Adrenal gland (tissue), 12 donors: ENCODE results near the gene WNT8A. TPM values are rescaled to one million over a fixed set of nuclear protein-coding genes. Genes with fewer than 3 reads are reported as not detected.
"Not testable (repeated sequence)": the region's sequence is repeated elsewhere in the genome, so short reads cannot be mapped to it uniquely, and the experiment has no call there.

Experiments
- DNase-seq, 7 donors: peaks; one replicate each; pipeline ENCODE4 v3.0.0-alpha.2; 2019 to 2020
- H3K27ac ChIP-seq, 5 donors: fragments of 200-600 bp; sonication (generic) in 4 of 5; 1 replicate in 3 of 5; 2 replicates in 2 of 5; pipeline versions ENCODE4 v1.5.1 to v1.8.0; 2016 to 2020; ENCODE audit warnings: mild to moderate bottlenecking in 1 of 5
- H3K27me3 ChIP-seq: fragments of 200-600 bp; 2 replicates; pipeline ENCODE4 v1.8.0; 2021
- H3K36me3 ChIP-seq, 2 donors: fragments of 200-600 bp; replicated peaks in 1 of 2; 1 replicate in 1 of 2; 2 replicates in 1 of 2; pipeline versions ENCODE4 v1.5.1 to v1.8.0; 2018 to 2022
- H3K4me1 ChIP-seq, 2 donors: fragments of 200-600 bp; replicated peaks in 1 of 2; 1 replicate in 1 of 2; 2 replicates in 1 of 2; pipeline versions ENCODE4 v1.5.1 to v1.8.0; 2018 to 2021
- H3K4me3 ChIP-seq, 4 donors: fragments of 200-600 bp; sonication (generic) in 3 of 4; one replicate each; pipeline ENCODE4 v1.5.1; 2016 to 2018
- H3K9me3 ChIP-seq, 3 donors: fragments of 200-600 bp; sonication (generic) in 1 of 3; replicated peaks in 1 of 3; 1 replicate in 2 of 3; 2 replicates in 1 of 3; pipeline versions ENCODE4 v1.5.1 to v1.8.0; 2016 to 2021
- CTCF ChIP-seq, 6 experiments: fragments of 450-650 bp in 4 of 6; fragments of 200-600 bp in 2 of 6; sonication (generic) in 1 of 6; IDR thresholded peaks; 1 replicate in 5 of 6; 2 replicates in 1 of 6; pipeline versions ENCODE4 v1.5.1 to v1.8.0; 2016 to 2021; ENCODE audit warnings: antibody characterized with exemption in 6 of 6, mild to moderate bottlenecking in 2 of 6, moderate library complexity in 1 of 6
- POLR2A ChIP-seq, 2 donors: fragments of 450-650 bp; IDR thresholded peaks; one replicate each; pipeline ENCODE4 v1.6.1; 2017; ENCODE audit warnings: antibody characterized with exemption in 2 of 2, mild to moderate bottlenecking in 2 of 2, moderate library complexity in 1 of 2
- WGBS, 4 donors: extraction: QIAGEN DNeasy Blood & Tissue Kit in 2 of 4; methylation state at CpG; one replicate each; pipeline versions ENCODE4 v1.1.5 to v1.1.7; 2013 to 2017; 5-methylcytosine and 5-hydroxymethylcytosine counted together
- intact Hi-C, 2 donors: fragments of 100-400 bp; cut with DNase I; formaldehyde crosslinking; loops; one replicate each; pipeline versions ENCODE4 v1.14.1 to v1.15.0; 2022 to 2023
- polyA plus RNA-seq, 3 donors: library from polyadenylated mRNA; stranded (reverse); fragments of 200-250 nt in 2 of 3; fragments of 350-450 nt in 1 of 3; fragmentation: Illumina TruSeq in 1 of 3; extraction: RNeasy Lipid Tissue Mini Kit (QIAGEN cat#74804) in 1 of 3; gene quantifications; one replicate each; pipeline ENCODE4 v1.2.3, GENCODE V29; 2013 to 2014
- total RNA-seq, 9 donors: library from RNA; depleted of rRNA in 4 of 9; stranded (reverse); fragments of >200 nt in 4 of 9; fragments of 120-200 nt in 1 of 9; fragmentation: NEBNext Ultra II Directional in 1 of 9; extraction: Animal tissue kit (Norgen Biotek cat#: 25700) in 1 of 9; gene quantifications; one replicate each; pipeline versions ENCODE4 v1.1.0 to v1.2.4, GENCODE V29; 2013 to 2023
- donor health status: healthy with polysubstance abuse.
- donor health status: Bipolar disorder and iron deficiency.
- donor health status: DM: yes; HTN: yes; CAD: no.
- donor health status: DM: no; HTN: no; CAD: no.
- donor health status: DM: no; HTN: no; CAD: no.
- donor health status: DM: yes; HTN: yes; CAD: no.

WNT8A gene
- total and polyA plus RNA-seq, 12 donors: not detected

- Histone ChIP-seq H3K36me3 (no peaks in the 10 kb centered on the region), H3K27me3 (no peaks in the 10 kb centered on the region), H3K4me3 (no peak overlapping the region), H3K27ac (peak overlapping the region in 2 of 5 donors; percentile 30 to 46), H3K4me1 (peaks cover 4 to 28% of the 10 kb centered on the region in 2 donors), H3K9me3 (no peaks in the 10 kb centered on the region)
- intact Hi-C loops: loop anchor here in 1 of 2 donors (2.0 to 10.0 kb wide), 2 partner anchors 31 to 97 kb away; partner anchors contain the start of gene NME5
- WGBS, 4 donors: 92 to 100% (median 94%) methylated on average over 1 of the region's 1 CpG
- no peak for TF ChIP-seq CTCF (IDR thresholded peaks at IDR 0.05)
- TF ChIP-seq POLR2A (IDR thresholded peaks at IDR 0.05): no peak
- no peak for DNase-seq
Measured at GRCh38 chr5:138037907-138038633, 45.8 kb upstream of the WNT8A start.

- Histone ChIP-seq H3K4me3 (no peak overlapping the region), H3K4me1 (peaks cover 0 to 23% of the 10 kb centered on the region in 2 donors), H3K36me3 (no peaks in the 10 kb centered on the region), H3K9me3 (no peaks in the 10 kb centered on the region), H3K27ac (no peak overlapping the region), H3K27me3 (no peaks in the 10 kb centered on the region)
- intact Hi-C loops: loop anchor here in 1 of 2 donors (10.0 kb wide), 1 partner anchor 96 kb away; the partner anchor contains the start of gene NME5
- DNase-seq: no peak
- whole genome bisulfite sequencing, 4 donors: 65 to 84% (median 75%) methylated on average over 1 of the region's 1 CpG
- TF ChIP-seq CTCF (IDR thresholded peaks at IDR 0.05) (no peak), POLR2A (IDR thresholded peaks at IDR 0.05) (no peak)
Measured at GRCh38 chr5:138038826-138039225, 45.0 kb upstream of the WNT8A start.

GRCh38 chr5:138045283-138045682 is 38.5 kb upstream of the WNT8A start:
- H3K36me3 ChIP-seq, H3K27ac ChIP-seq, DNase-seq, intact Hi-C loops, H3K27me3 ChIP-seq, H3K9me3 ChIP-seq, H3K4me3 ChIP-seq, H3K4me1 ChIP-seq: not testable (repeated sequence)
- 94 to 98% (median 98%) methylated on average over 3 of the region's 3 CpGs for WGBS, 4 donors

GRCh38 chr5:138051441-138052296 is 32.2 kb upstream of the WNT8A start:
- Histone ChIP-seq H3K4me3 (peak overlapping the region in 1 of 4 donors; percentile 37), H3K27me3 (no peaks in the 10 kb centered on the region), H3K36me3 (no peaks in the 10 kb centered on the region), H3K9me3 (no peaks in the 10 kb centered on the region), H3K4me1 (peaks cover 3 to 7% of the 10 kb centered on the region in 2 donors), H3K27ac (peak overlapping the region in 3 of 5 donors; percentile 24 to 68 (median 62))
- whole genome bisulfite sequencing, 4 donors: 34 to 44% (median 34%) methylated on average over 9 of the region's 9 CpGs
- intact Hi-C loops: no loop called here
- TF ChIP-seq POLR2A (IDR thresholded peaks at IDR 0.05) (no peak), CTCF (IDR thresholded peaks at IDR 0.05) (no peak)
- DNase-seq: peak; percentile 68 to 92 (median 80)

- DNase-seq, intact Hi-C loops, H3K4me1 ChIP-seq: not testable (repeated sequence)
Measured at GRCh38 chr5:138052718-138053117, 31.1 kb upstream of the WNT8A start.

More at GRCh38 chr5:138052718-138053117, 31.1 kb upstream of the WNT8A start:
- not testable (repeated sequence) for H3K27ac ChIP-seq, H3K27me3 ChIP-seq, H3K36me3 ChIP-seq, H3K9me3 ChIP-seq, H3K4me3 ChIP-seq
- 92 to 100% (median 97%) methylated on average over 1 of the region's 1 CpG for WGBS, 4 donors
